GM18858 (cell line): Measurements from ENCODE around the gene GGN.

Source experiments
- ATAC-seq: cut with Tn5 transposase; IDR thresholded peaks from one replicate; pipeline ENCODE4 v1.9.1; 2021; ENCODE audit not compliant: unreplicated experiment

Gene GGN, protein sequence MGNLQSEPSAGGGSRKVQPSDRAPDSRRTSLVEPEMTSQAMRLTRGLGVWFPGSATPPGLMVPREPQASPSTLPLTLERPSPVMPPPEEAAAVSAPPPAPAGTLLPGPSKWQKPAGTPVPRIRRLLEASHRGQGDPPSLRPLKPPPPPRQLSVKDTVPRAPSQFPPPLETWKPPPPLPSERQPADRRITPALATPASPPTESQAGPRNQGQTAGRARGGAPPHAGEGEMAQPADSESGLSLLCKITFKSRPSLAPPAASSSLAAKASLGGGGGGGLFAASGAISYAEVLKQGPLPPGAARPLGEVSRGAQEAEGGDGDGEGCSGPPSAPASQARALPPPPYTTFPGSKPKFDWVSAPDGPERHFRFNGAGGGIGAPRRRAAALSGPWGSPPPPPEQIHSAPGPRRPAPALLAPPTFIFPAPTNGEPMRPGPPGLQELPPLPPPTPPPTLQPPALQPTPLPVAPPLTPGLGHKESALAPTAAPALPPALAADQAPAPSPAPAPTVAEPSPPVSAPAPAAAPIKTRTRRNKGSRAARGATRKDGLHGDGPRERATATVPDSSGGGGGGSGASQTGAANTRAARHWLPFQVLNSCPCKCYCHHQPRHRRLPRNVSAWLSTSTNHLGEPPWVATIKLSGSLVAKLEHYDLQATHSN

DNA sequence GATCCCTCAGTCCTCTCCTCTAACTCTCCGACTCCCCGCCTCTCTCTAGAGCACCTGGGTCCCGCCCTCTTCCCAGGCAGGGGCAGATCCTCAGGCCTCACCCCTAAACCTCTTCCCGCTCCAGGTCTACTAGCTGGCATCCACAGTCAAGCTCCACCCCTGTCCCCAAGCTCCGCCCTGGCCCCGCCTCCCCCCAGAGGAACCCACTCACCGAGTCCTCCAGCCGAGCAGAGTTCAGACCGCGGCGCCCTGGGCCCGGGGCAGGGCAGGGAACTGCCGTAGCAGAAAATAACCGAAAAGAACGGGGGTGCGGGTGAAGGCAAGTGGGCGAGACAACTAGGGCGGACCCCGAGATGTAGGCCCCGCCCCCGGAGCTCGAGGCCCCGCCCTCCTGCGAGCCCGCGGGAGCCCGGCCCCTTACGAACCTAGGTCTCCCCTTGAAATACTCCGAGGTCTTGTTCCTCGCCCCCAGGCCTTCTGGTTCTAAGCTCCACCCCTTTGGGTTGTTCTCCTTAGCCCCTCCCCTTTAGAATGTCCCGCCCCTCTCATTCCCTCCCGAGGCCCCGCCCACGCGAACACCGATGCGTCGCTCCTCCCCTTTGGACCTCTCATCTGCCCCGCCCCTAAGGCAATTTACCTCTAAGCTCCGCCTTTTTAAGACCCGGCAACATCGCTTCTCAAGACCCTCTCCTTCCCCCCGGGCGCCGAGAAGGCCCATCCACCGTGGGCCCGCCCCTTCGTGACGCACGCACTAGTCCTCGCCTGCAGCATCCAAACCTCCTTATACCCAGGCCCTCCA is at the start of gene GGN:
TSS of gene GGN (minus strand) at position 485 of the 799 bp plus-strand sequence. CDS start 773 bp downstream, outside the sequence.
- no peak for ATAC-seq

DNA sequence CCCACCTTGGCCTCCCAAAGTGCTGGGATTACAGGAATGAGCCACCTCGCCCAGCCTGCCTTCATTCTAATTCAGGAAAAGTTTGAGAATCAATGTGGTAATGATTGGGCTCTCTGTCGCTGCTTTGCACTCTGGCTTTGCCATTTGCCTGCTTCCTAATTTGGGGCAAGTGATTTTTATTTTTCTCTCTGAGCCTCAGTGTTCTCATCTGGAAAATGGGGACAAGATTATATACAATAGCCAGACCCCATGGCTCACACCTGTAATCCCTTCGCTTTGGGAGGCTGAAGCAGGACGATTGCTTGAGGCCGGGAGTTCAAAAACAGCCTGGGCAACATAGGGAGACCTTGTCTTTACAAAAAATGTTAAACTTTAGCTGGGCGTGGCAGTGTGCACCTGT is 49.5 kb upstream of the GGN start:
- ATAC-seq: no peak

DNA sequence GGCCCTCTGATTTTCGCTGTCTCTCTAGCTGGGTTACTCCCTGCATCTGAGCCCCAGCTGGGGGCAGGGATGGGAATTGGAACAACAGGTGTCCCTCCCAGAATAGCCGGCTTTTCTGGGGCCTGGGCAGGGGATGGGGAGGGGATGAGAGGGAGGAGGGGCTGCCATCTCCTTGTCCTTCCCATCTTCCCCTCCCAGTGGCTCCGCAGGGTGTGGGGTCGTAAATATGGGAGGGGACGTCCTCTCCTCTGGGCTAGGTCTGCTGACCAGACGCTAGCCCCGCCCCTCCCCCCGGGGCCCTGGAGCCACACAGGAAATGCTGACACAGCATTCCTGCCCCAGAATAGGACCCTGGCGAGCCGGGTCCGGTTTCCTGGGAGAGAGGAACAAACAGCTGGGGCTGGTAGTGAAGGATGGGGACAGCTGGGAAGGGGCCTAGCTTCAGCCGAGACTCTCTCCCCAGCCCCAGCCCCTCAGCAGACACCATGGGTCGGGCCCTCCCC is 46.8 kb upstream of the GGN start:
- ATAC-seq: no peak

DNA sequence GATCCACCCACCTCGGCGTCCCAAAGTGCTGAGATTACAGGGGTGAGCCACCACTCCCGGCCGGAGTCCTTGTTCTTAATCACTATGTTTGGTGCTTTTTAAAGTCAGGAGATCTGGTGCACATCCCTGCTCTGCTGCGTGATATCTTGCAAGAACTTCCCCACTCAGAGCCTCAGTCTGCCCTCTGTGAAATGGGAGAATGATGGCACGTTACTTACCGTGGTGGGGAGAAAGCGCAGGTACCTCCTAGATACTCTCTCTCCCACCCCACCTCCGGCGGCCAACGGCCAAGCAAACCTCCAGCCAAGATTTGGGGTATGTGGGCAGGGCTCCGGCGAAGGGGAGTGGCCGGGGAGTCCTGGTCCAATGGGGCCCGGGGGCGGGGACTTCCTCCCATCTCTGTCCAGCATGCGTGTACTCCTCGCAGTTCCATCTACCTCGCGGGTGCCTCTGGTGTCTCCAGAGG is 45.5 kb upstream of the GGN start, which contains the start of gene RYR1:
TSS of gene RYR1 (plus strand) at position 424 of the 466 bp plus-strand sequence. CDS start 139 bp downstream, outside the sequence.
- ATAC-seq: no peak

DNA sequence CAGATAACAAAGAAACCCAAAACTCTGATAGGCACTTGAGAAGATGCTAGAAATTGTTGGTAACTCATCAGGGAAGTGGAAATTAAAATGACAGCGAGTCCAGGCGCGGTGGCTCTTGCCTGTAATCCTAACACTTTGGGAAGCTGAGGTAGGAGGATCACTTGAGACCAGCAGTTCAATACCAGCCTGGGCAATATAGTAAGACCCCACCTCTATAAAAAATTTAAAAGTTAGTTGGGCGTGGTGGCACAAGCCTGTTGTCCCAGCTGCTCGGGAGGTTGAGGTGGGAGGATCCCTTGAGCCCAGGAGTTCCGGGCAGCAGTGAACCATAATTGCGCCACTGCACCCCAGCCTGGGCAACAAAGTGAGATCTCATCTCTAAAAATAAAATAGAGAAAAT is 43.1 kb upstream of the GGN start:
- ATAC-seq: no peak

DNA sequence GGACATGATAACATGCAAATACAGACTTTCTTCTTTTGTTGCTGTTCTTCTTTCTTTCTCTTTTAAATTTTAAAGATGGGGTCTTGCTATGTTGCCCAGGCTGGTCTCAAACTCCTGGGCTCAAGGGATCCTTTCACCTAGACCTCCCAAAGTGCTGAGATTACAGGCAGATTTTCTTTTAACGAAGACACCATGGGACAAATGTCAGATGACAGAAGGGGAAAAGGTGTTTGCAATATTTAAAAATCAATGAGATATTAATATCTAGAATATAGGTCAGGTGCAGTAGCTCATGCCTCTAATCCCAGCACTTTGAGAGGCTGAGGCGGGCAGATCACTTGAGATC is 42.0 kb upstream of the GGN start:
- ATAC-seq: no peak

DNA sequence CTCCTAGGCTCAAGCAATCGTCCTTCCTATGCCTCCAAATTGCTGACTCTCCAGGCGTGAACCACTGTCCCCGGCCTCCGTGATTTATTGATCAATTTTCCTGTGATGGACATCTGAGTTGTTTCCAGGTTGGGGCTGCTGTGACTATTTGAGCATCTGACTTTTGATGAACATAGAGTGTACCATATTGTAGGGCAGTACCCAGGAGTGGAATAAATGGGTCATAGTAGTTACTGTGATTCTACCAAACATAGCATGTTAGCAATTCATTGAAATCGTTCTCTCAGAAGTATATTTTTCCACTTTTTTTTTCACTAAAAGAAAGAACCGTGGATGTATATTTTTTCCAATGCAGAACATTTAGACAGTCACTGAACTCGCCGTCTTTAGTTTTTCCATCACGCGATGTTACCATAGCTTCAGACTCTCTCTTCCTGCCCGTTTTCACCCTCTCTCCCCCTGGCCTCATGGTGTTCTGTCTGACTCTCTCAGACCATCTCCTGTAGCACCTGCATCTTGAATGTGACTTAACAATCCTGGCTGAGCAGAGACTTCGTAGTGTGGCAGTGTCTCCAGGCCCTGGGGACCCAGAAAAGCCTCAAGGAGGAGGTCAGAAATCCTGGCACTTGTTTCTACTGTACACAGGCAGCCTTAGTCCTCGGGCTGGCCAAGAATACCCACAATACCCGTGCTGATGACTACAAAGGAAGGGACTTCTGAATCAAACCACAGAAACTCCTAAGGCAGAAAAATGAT is 41.4 kb upstream of the GGN start:
- ATAC-seq: no peak

DNA sequence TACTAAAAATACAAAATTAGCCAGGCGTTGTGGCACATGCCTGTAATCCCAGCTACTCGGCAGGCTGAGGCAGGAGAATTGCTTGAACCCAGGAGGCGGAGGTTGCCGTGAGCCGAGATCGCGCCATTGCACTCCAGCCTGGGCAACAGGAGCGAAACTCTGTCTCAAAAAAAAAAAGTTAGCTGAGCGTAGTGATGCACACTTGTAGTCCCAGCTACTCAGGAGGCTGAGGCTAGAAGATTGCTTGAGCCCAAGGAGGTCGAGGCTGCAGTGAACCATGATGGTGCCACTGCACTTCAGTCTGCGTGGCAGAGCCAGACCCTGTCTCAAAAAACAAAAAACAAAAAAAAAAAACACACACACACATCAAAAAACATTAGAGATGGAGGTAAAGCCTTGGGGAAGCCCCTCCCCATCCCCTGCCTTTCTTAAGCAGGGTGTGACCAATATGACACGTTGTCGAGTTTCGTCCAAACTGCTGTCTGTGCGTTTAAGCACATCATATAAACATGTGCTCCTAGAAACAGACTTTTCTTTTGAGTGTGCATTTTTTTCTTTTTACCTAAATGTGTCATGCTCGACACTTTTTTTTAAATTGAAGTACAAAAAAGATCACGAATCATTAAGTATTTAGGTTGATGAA is 39.3 kb upstream of the GGN start:
- peak; percentile 49 for ATAC-seq

DNA sequence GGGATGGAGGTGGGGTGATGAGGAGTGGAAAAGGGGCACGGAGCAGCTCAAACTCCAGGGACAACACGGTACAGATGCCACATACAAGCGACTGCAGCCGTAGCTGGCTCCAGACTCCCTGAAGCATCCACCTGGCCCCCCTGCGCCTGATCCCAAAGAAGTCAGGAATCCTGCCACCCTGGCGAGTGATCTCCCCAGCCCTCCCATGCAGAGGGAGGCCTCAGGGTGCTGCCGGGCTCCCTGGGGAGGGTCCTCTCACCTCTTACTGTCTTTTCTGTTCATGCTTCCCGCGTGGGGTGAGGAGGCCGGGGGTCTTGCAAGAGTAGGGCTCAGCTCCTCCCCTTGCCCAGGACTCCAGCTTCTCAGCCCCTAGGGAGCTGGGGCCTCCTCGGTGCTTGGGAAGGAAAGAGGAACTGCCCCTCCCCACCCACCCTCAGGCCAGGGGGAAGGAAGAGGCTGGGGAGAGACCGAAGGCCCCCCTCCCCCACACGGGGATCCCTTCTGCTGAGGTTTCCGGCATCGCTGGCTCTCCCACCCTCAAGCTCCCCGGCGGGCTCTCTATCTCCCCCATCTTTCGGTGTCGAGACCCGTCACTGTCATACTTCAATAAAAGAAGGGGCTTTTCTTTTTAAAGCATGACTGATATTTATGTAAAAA is 38.1 kb upstream of the GGN start, which contains the start of gene RASGRP4:
TSS of gene RASGRP4 (minus strand) at position 410 of the 657 bp plus-strand sequence. CDS start at position 282, 128 bp downstream.
- ATAC-seq: no peak

DNA sequence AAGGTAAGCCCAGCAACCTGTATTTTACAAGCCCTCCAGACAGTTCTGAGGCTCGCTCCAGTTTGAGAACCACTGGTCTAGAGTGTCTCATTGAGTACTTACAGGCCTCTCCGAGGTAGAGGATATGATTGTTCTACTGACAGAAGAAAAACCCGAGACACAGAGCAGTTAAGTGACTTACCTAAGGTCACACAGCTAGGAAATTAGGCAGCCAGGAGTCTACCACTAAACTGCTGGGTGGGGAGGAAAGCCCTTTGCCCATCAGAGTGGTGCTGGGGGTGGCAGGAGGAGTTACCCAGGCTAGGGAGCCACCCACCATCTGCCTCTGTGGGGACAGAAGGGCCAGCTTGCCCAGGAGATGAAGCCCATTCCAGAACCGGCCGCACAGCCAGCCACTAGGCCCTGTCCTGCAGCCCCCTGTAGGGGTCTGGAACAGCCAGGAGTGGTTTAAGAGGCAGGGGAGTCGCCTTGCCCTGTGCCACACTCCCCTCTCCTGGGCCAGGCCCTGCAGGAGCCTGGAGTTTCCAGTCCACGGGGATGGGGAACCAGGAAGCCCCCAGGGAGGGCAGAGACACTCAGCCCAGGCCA is 37.5 kb upstream of the GGN start:
- ATAC-seq: no peak

DNA sequence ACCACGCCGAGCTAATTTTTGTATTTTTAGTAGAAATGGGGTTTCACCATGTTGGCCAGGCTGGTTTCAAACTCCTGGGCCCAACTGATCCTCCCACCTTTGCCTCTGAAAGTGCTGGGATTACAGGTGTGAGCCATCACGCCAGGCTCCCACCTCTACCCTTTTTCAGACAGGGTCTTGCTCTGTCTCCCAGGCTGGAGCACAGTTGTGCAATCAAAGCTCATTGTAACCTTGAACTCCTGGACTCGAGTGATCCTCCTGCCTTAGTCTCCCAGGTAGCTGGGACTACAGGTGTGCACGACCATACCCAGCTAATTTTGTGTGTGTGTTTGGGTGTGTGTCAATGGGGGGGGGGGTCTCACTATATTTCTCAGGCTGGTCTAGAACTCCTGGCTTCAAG is 36.4 kb upstream of the GGN start:
- no peak for ATAC-seq

DNA sequence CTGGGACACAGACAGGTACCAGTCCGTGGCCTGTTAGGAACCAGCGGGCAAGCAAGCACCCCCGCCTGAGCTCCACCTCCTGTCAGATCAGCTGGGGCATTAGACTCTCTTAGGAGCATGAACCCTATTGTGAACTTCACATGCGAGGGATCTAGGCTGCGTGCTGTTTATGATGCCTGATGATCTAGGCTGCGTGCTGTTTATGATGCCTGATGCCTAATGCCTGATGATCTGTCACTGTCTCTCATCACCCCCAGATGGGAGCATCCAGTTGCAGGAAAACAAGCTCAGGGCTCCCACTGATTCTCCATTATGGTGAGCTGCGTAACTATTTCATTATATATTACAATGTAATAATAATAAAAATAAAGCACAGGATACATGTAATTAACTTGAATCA is 34.6 kb upstream of the GGN start:
- ATAC-seq: no peak

DNA sequence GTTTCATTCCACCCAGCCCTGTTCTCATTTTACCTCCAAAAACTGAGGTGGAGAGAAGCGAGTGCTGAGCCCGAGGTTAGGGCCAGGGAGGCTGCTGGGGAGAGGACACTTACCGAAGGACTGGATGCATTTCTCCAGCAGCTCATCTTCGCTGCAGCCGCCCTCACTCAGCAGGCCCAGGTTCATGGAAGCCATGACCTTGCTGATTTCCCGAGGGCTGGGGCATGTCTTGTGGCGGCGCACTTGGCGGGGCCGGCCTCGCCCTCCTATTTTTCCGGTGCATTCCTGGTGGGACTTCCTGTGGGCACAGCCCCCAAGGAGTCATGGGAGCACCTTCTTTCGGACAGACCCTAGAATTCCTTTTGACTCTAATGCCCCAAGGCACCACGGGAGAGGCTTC is 34.0 kb upstream of the GGN start:
- no peak for ATAC-seq

DNA sequence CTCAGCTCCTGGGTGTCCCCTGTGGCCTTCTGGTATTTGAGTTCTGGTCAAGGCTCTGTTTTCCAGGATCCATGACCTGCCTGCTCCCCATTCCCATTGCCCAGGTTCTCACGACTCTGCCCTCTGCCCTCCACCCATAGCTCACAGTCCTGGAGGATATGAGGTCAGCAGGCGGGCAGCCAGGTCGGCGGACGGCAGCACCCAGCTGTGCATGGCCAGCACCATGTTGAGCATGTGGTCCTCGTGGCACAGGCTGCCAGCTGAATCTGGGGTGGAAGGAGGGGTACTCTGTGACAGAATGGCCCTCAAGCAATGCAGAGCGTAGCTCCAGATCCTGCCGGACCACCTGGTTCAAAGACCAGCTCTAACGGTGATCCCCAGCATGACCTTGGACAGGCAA is 33.1 kb upstream of the GGN start:
- no peak for ATAC-seq

DNA sequence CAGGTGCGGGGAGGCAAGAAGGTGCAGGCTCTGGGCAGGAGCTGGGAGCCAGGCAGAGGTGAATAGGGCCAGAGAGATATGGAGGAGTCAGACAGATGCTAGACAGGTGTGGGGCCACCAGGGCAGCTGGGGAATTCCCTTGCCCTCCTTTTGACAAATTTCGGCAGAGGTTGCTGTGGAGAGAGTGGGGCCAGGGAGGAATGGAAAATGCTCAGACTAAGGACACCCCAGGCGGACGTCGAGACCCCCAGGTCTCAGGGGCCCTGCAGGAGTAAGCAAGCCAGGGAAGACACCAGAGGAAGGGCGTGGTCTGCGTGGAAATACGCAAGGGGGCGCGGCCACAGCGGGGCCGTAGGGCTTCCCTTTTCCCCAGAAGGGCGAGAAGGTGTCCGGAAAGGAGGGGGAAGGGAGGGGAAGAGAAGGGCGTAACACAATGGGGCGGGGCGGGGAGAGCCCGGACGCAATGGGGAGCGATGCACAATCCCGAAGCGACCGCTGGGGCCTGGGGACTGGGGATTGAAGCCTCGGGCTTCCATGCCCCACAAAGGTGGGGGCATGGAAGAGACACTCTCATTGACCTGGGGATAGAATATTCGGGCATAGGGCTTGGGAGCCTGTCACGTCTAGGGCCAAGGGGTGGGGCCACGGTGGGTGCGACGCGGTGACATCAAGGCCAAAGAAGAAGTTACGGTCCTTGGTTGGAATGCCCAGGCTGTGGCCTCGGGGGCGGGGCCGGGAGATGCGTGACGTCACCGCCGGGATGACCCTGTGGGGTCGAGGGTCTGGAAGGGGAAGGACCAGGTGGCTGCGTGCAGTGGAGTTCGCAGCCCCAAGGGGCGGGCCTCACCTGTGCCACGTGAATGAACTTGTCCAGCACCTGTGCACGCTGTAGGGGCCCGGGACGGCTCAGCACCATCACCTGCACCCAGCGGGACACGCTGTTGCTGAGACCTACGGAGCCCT is 30.0 kb upstream of the GGN start:
- ATAC-seq: no peak

DNA sequence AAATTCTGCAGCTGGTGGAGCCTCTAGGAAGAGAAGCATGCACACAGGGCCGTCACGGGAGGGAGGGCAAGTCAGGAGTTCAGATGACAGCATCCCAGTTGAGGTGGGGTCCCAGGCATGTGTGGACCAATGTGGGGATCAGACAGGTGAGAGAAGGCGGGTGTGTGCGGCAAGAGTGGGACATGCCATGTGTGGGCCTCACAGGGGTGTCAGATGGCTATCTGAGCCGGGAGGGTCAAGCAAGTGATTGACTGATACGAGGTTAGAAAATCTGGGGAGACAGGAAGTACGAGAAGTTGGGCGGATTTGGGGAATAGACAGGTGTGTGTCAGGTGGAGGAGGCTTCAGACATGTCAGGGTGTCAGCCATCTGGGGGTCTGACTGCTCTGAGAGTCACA is 29.3 kb upstream of the GGN start:
- no peak for ATAC-seq

DNA sequence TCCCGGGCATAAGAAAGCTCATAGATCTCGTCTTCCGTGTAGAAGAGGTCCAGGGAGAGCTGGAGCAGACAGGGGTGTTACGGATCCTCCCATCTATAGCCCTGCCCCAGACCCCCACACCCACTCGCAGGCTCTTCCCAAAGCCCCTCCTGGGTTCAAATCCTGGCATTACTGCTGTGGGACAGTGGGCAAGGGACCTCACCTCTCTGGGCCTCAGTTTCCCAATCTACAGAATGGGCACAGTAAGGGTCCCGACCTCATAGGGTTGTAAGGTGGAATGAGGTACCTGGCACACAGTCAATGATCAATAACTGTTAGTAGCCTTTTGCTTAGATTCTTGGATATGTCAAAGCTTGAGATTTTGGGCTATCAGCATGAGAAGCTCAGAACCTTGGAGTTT is 25.6 kb upstream of the GGN start:
- ATAC-seq: no peak

DNA sequence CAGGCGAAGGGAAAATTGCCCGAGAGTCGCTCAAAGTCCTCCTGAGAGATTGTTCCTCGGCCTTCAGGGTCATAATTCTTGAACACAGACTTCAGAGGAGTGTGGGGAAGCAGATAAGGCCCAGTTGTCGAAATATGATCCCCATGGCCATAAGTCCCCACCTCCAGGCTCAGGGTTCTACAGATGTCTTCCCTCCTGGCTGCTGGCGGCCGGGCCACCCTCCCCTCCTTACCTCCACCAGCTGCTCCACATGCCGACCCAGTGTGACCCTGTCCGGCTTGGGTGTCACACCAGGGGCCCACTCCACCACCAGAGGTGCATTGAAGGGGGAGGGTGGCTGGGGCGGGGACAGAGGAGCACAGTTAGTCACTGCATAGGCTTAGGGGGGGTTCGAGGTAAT is 25.1 kb upstream of the GGN start:
- ATAC-seq: no peak
